GM23338 (cell line): ENCODE measurements around the gene DCTN2.

Source experiments
- CREB1 ChIP-seq: fragments of 250-450 bp; sonication (Bioruptor Pico); IDR thresholded peaks from 2 replicates; pipeline ENCODE4 v1.5.0; 2020; ENCODE audit warnings: low read depth, mild to moderate bottlenecking, moderate library complexity
- EZH2 ChIP-seq: fragments of 200-600 bp; sonication (generic); IDR thresholded peaks from one replicate; pipeline ENCODE4 v1.8.0; 2017; ENCODE audit warnings: antibody characterized with exemption, mild to moderate bottlenecking, low read depth; ENCODE audit not compliant: unreplicated experiment
- EZH2phosphoT487 ChIP-seq: fragments of 200-600 bp; sonication (generic); IDR thresholded peaks from one replicate; pipeline ENCODE4 v1.8.1; 2018; ENCODE audit warnings: antibody characterized with exemption; ENCODE audit not compliant: unreplicated experiment
- NANOG ChIP-seq: IDR thresholded peaks from 2 replicates; pipeline ENCODE4 v1.6.1; 2016; ENCODE audit warnings: antibody characterized with exemption, borderline replicate concordance
- POLR2AphosphoS5 ChIP-seq: IDR thresholded peaks from 2 replicates; pipeline ENCODE4 v1.6.1; 2016; ENCODE audit warnings: antibody characterized with exemption, low read depth
- ZNF331 ChIP-seq: fragments of 250-450 bp; sonication (Bioruptor Pico); IDR thresholded peaks from 2 replicates; pipeline ENCODE4 v1.5.0; 2020; ENCODE audit warnings: low read depth, mild to moderate bottlenecking, moderate library complexity
- TF ChIP-seq, protein P1 (sequence below), 2 experiments: fragments of 200-600 bp in 1 of 2; sonication (generic) in 1 of 2; conservative IDR thresholded peaks; 2 replicates each; pipeline versions ENCODE4 v1.5.1 to v1.6.1; 2016 to 2017; ENCODE audit warnings: antibody characterized with exemption in 2 of 2, low read depth in 2 of 2, mild to moderate bottlenecking in 2 of 2, moderate library complexity in 1 of 2

DNA sequence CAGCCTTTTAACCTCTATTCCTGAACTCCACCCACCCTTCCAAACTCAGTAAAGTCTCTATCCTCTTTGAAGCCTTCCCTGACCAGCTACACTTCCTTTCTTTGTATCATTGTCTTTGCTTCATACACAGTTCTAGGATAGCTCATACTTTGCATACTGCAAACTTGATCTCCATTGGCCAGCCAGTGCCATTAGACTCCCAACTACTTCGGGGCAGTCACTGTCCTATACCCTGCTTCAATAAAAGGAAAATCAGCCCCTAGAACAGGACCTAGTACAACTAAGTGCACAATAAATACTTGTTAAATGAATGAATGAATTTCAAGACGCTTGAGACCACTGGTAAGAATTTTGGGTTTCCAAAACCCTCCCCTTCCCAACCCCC lies 43.5 kb upstream of the DCTN2 start:
- TF ChIP-seq CREB1 (CRISPR knock-in tag) (no peak), EZH2phosphoT487 (no peak), EZH2 (no peak), POLR2AphosphoS5 (no peak), NANOG (no peak), ZNF331 (CRISPR knock-in tag) (no peak)
- TF ChIP-seq, protein P1, sequence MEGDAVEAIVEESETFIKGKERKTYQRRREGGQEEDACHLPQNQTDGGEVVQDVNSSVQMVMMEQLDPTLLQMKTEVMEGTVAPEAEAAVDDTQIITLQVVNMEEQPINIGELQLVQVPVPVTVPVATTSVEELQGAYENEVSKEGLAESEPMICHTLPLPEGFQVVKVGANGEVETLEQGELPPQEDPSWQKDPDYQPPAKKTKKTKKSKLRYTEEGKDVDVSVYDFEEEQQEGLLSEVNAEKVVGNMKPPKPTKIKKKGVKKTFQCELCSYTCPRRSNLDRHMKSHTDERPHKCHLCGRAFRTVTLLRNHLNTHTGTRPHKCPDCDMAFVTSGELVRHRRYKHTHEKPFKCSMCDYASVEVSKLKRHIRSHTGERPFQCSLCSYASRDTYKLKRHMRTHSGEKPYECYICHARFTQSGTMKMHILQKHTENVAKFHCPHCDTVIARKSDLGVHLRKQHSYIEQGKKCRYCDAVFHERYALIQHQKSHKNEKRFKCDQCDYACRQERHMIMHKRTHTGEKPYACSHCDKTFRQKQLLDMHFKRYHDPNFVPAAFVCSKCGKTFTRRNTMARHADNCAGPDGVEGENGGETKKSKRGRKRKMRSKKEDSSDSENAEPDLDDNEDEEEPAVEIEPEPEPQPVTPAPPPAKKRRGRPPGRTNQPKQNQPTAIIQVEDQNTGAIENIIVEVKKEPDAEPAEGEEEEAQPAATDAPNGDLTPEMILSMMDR (conservative IDR thresholded peaks at IDR 0.05; ENCODE audit: low read depth in 2 of 2) = no peak
